T1000 (cell line): Measurements from ENCODE around the gene BAIAP2.
"Not testable (repeated sequence)": the region's sequence is repeated elsewhere in the genome, so short reads cannot be mapped to it uniquely, and the experiment has no call there.

Source experiments
- DNase-seq: peaks from one replicate; lab custom pipeline; 2025; ENCODE audit warnings: mixed read lengths; lab: John Stamatoyannopoulos, UW

Gene BAIAP2

DNA sequence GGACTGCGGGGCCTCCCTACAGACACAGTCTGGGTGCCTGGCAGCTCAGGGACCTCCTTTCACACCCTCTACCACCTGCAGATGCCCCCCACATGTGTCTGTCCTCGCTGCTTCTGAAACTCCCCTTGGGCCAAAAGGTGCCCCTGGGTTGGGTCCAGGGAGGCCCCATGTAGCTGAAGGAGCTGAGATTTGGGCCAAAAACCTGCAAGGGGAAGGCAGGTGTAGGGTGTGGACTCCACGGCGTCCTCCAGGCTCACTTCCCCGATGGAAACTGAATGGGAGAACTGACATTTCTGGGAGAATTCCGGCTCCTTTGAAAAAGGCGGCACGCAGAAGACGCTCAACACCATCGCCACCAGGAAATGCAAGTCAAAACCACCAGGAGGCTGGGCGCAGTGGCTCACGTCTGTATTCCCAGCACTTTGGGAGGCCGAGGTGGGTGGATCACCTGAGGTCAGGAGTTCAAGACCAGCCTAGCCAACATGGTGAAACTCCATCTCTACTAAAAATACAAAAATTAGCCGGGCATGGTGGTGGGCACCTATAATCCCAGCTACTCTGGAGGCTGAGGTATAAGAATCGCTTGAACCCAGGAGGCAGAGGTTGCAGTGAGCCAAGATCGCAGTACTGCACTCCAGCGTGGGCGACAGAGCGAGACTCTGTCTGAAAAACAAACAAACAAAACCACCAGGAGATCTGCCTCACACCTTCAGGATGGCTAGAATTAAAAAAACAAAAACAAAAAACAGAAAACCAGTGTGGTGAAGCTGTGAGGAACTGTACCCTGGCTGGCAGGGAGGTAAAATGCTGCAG lies 13.2 kb upstream of the BAIAP2 start:
- no peak for DNase-seq

DNA sequence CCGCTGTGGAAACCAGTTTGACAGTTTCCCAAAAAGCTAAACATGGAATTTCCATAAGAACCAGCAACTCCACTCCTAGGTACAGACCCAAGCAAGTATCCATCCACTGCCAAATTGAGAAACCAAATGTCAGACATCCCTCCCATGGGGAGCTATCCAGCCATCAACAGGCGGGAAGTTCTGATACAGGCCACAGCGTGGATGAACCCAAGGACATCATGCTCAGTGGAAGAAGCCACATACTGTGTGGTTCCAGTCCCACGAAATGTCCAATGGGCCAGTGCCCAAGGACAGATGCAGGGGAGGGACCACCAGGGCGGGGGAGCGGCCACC lies 12.6 kb upstream of the BAIAP2 start:
- DNase-seq: no peak

DNA sequence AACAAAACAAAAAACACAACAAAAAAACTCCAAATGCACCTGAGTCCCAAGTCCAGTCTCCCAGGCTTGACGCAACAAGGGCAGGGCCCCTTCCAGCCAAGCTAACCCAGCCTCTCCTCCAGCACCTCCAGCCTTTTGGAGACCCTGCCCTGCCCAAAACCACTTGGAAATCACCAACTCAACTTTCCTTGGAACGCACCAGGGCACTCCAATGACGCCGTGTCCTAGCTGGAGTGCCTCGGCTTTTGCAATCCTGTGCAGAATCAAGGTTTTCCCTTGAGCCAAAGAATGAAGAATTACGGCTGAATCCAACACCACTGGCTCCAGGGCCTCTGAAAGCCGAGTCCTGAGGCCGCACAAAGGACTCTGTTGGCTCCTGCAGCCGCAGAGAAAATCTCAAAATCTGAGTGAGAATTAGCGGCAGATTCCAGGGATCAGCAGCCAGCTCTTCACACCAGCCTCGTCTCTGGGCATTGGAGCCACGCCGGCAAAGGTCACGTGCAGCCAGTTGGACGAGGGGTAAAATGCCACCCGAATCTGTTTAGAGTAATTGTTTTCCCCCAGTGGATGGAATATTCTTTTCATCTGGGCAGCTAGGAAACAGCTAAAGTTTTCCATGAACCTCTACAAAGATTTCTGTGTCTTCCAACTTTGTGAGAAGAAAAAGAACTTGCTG lies 9.7 kb upstream of the BAIAP2 start:
- no peak for DNase-seq

DNA sequence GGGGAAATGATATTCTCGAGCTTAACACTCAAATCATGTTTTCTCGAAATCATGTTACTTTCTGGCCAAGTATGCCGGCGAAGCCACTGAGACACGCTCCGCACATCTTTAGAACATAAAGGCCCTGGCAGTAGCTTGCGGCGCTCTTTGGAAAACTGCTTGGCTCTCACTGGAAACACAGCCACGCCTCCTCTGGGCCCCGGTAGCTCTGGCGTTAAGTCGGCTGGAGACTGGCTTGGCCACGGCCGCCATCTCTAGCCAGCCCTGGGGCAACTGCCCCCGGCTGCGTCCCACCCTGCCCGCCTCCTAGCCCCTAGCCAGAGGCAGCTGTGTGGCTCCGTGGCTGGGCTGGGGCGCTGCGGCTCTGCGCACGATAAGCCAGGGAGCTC lies 9.2 kb upstream of the BAIAP2 start:
- no peak for DNase-seq

DNA sequence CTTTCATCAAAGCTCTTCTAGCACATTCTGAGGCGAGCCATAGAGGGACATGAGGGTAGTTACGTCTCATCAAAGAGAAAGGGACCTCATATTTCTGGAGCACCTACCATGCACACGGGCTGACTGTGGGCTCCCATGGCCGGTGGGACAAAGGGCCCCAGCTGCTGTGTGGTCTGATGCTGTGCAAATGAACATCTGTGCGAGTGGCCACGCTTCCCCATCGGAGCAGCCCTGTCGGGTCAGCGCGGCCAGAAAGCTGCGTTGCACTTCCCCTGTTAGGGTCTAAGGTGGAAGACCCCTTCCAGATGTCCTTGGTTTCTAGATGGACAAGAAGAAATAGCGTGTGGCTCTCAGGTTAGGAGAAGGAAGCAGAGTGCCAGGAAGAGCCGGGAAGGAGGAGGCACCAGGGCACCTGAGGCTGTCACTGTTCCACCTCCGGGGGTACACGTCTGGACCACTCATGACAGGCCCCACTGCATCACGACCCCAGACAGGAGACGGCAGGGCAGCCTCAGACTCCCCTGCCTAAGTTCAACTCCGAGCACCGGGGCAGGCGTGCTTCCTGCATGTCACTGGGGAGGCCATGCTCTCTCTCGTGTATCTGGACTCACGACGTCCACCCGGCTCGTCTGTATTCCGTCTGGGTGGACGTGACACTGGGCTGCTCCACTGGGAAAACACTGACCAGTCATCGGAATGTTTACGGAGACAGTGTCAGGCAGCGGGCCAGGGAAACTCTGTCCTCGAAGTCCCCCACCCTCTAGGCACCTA lies 8.5 kb upstream of the BAIAP2 start:
- no peak for DNase-seq

DNA sequence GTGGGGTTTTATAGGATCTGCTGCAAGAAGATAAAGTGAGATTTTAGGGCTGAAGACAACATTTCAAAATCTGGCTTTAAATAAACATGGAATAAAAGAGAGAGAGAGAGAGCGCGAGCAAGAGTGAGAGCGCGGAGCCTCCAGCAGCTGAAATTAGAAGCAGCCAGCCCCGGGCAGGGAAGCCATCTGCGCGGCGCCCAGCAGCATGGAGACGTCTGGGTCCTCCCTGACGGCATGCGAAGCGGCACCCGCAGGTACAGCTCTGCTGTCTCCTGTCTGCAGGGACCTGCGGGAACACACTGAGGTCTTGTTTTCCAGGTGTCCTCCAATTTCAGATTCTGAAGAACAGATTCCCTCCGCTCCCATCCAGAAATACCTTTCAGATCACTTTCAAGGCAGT lies 7.9 kb upstream of the BAIAP2 start:
- DNase-seq: no peak

DNA sequence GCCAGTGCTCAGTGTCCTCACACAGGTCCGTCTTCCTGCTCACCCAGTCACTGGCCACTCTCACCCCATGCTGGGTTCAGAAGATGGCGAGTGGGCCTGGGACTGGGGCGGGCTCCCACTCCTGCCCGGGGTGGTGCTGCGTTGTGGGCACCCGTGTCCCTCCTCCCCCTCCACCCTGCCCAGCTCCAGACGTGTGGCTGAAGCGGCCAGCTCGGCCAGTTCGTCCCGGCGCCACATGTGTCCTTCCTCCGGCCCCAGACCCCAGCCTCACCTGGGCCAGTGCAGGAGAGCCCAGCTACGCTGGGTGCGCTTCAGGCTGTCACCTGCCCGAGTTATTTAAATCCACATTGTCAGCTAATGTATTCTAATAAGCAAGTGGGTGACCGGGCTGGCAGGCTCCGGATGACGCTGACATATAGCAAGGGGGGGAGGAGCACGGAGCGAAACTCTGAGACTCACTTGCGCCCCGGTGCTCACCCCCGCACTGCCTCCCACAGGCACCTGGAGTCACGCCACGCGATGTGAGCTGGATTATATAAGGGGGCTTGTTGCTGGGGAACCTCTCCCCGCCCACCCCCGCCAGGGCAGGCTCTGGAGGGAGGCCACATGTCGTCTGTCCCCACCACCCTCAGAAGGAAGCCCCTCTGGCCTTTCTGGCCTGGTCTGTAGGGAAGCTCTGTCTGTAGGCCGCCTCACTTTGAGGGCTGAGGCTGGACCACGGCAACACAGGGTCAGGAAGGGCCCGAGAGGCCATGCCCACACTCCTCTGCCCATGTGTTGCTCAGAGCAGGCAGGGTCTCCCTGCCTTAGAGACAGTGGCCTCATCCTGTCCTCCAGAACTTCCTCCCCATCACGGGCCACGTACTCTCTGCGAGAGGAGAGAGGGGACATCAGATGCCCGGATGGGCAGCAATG lies 7.1 kb upstream of the BAIAP2 start:
- DNase-seq: no peak

DNA sequence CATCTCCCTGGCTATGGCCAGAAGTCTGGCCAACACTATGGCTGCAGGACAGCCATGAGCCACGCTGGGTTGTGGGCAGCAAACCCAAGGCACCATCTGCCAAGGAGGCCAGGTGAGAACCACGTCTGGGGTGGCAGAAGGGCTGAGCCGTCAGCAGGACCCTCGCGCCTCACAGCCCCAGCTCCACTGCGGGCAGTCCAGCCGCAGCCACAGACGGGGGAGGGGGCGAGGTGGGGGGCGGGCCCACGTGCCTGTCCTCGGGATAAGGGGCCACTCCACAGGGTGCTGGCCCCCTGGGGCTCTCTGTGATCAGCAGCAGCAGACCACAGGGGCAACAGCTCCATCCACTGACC lies 6.5 kb upstream of the BAIAP2 start:
- DNase-seq: no peak

DNA sequence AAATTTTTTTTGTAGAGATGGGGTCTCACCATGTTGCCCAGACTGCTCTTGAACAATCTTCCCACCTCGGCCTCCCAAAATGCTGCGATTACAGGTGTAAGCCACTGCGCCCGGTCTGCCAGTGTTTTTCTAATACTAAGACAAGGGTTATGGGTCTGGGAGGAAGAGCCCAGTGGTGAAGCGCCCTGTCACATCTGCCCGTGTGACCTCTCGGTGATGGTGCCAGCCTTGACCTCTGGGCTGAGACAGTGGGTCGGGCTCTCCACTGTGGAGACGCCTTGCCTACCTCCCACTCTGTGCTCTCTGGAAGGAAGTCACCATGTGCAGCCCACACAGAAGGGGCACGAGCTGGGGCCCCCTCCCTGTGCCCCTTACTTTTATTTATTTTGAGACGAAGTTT lies 5.1 kb upstream of the BAIAP2 start:
- no peak for DNase-seq

DNA sequence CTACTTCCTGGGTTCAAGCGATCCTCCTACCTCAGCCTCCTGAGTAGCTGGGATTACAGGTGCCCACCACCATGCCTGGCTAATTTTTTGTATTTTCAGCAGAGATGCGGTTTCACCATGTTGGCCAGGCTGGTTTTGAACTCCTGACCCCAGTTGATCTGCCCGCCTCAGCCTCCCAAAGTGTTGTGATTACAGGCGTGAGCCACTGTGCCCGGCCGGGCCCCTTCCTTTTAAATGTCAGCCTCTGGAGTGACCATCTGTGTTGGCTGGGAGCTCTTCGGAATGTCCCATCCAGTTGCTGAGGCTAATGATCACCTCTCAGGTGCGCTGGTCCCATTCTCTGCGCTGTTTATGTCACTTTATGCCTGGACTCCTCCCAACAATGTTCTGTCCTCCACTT lies 4.6 kb upstream of the BAIAP2 start:
- DNase-seq: not testable (repeated sequence)

DNA sequence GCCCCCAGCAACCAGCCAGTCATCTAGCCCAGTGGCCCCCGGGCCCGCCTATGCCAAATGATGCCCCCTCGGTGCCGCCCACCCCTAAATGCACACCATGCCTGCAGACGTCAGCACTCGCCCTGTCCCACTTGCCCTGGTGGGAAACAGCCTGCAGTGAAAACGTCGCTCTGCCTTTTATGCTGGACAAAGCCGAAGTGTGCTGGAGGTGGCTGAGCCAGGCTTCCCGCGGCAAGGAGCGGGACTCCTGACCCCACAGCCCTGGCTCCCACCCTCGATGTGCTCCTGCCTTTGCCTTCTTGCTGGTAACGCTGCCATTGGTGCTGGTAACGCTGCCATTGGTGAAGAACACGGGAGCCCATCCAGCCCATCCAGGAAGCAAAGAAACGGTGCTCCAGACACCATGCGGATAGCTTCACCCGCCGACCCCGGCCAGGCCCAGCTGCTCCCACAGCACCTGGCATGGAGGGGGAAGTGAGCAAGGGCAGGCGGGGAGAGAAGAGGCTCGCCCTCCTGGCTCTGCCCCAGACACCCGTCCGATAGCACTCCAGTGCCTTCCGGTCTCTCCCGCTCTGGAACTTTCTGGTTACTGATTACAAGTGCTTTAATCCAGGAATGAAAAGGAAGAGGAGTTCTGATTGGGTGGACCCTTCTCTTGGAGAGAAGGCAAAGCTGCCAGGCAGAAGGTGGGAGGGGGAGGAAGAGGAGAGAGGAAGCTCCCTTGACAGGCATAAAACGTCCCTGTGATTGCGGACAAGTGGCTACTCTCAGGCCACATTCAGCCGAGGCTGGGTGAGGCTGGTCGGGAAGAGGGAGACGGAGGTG lies 4.0 kb upstream of the BAIAP2 start:
- no peak for DNase-seq

DNA sequence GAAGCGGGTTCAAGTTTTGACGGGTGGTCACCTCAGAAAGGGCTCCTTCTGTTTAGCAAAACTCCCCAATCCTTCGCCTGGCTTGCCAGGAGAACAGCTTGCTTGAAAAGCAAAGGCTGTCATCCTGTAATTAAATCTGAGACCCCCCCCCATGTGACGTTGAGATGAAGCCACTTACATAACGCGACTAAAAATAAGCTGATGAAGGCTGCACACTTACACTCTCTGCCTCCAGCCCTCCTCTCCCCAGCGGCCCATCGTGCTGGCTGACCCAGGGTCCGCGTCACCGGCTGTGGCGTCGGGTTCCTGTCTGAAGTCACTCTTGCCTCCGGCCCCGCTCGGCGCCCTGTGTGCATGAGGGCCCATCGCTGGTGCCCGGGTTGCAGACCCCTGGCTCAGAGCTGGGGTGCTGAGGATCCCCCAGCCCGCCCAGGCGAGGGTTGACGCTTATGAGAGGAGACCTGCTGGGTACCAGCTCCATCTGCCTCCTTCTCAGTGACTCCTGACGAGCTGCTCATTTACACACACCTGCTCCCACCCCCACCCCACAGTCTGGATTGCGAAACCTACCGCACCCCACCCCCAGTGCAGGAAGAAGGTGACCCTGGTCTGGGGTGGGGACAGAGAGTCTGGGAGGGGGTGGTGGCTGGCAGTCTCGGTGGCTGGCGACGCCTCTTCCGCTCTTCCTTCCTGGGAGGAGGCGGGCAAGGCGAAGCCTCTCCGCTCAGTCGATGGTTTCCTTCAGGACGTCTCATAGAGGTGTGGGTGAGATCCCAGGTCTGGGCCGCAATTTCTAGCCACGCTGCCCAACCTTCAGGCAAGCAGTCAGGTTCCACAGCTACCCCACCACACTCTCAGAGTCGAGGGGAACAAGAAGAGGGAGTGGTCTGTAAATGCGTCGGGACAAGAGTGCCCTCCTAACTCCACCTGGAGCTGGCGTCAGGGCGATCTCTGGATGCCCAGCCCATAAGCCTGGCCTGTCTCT lies 3.1 kb upstream of the BAIAP2 start:
- DNase-seq: no peak

DNA sequence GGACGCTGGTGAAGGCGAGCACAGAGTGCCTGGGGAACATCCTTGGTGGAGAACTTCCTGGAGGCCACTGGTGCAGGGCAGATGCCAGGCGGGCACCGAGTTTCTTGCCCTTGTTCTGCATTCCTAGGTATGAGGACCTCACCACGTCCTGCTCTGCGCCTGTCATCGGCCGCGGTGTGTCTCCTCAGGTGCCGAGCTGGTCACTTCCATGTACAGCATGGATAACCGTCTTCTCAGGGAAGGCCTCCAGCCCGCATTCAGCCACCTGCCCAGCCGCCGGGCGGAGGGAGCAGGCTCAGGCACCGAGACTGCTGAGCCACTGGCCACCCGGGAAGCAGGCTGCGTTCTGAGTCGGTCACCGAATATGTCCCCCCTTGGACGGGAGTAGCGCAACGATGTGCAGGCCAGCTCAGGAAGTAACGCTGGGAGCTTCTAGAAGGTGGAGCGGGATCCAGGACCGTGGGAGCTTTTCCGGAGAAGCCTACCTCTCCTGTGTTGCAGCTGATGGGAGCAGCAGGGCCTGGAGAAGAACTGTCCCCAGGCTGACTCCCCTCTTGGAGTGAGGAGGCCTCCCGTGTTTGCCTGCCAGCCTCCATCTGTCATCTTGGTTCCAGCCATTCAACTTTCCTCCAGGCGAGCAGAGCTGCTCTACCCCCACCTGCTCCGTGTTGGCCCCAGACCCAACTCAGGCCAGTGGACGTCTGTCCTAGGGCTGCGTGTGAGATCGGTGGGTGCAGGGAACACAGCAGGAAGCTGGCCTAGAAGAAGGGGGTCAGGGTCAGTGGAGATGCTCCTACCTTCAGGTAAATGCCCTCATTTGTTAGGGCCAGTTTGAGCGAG lies 2.1 kb upstream of the BAIAP2 start:
- DNase-seq: no peak

DNA sequence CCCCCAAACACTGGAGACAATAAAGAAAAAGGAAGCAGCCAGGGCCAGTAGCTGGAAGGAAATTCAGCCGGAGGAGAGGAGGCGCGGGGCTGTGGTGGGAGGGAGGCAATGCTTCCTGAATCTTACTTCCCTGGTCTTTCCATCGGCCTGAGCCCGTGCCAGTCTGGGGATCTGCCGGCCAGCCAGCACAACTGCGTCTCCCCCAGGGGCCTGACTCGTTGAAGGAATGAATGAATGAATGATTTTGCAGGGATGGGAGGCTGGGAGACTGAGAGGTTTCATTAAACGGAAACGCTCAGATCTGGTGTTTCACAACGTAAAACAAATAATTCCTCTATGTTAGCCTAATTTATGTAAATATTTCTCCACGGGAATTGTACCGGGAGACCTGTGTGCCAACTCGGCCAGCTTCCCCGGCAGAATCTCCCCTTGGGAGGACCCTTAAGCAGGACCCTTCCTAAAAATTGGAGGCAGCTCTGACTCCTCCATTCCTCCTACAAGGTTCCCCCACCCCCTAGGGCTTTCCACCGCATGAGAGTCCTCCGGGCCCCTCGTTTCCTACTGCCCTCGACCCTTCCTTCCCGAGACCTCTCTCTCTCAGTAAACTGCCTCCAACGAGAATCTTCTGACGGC lies 1.3 kb upstream of the BAIAP2 start:
- no peak for DNase-seq

DNA sequence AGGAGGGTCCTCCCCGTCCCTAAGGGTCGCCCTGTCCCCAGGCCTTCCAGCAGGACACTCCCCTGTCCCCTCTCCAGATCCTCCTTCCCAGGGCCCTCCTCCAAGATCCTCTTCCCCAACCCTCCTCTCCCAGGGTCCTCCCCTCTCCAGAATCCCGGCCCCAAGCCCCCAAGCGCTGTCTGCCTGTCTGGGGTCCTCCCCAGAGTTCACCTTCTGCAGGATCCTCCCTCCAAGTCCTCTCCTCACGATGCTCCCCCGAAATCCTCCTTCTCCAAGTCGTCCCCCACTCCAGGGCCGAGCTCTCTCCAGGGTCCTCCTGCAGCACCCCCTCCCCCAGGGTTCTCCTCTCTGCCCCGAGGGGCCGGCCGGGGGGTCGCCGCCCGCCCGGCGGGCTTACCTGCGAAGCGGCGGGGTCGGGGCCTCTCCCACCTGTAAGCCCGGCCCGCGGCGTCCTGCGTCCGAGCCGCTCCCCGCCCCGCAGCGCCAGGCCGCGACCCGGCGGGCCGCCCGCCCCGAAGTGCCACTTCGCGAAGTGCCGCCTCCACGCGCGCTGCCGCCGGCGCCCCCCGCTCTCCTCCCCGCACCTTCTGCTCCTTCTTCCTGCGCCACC lies 678 bp upstream of the BAIAP2 start:
- DNase-seq: no peak

DNA sequence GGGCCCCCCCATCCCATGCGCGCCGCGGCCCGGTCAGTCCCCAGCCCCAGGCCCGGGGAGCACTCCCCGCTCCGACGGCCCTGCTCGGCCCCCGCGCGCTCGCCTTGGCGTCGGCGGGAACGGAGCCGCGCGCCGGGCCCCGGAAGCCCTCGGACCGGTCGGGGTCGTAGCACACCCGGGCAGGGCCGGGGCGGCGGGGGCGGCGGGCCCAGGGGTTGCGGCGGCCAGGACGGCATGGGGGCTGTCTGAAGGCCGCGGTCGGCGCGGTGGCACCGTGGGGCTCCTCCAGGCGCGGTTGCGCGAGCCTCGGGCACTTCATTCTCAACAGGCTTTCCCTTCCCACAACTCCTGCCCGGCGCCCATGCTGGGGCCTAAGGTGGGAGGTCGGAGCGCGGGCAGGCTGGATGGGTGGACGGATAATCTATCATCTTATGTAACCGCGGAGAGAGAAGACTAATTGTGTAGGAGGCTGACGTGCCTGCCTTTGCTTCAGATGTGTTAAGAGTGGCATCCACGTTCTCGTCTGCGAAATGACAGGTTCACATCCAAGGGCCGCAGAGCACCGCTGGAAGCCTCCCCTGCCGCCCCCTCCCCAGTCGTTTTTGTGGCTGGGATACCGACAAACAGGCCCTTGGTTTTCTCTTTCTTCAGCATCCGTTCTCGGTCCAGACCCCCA lies 708 bp downstream of the BAIAP2 start:
- DNase-seq: no peak

DNA sequence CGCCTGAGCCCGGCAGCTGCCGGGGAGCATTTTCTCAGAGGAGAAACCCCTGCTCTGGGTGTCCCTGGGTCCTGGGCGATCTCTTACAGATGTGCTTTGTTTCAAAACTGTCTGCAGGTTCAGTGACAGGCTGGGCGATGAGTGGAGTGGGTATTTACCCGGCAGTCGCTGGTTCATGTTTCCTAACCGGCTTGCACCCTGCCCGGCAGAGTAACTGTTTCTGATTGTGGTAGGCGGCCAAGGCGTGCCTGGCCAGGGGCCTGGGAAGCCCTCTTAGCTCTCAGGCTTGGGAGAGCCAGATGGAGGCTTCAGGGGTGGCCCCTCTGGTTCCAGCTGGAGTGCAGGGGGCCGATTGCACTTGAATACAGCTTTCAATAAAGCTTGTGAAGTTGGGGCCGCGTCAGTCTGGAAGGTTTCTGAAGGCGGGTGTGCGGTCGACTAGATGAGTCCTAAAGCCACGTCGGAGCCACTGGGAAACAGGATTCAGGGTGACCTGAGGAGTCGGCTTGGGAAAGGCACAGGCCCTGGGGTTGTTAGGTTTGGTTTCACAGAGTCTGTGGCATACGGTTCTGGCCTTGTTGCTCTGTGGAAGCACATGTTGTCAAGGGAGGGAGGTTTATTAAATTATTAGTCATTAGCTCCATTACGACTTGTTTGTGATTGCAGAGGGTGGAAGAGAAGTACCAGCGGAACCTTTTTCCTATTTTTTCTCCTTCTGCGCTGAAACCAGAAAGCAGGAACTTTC lies 1.4 kb downstream of the BAIAP2 start:
- DNase-seq: no peak
